Tibial nerve (tissue), 4 donors: ENCODE data around the gene SHISA6.

ENCODE experiments used
- EP300 ChIP-seq, 2 donors: sonication (generic); formaldehyde crosslinking; IDR thresholded peaks; one replicate each; pipeline ENCODE4 v1.6.1; 2017; ENCODE audit warnings: antibody characterized with exemption in 2 of 2, mild to moderate bottlenecking in 1 of 2
- POLR2A ChIP-seq, 2 donors: fragments of 450-650 bp; IDR thresholded peaks; one replicate each; pipeline ENCODE4 v1.6.1; 2017; ENCODE audit warnings: antibody characterized with exemption in 2 of 2, mild to moderate bottlenecking in 2 of 2, moderate library complexity in 2 of 2
- TF ChIP-seq, protein P1 (sequence below), 5 experiments: fragments of 200-600 bp in 3 of 5; fragments of 450-650 bp in 2 of 5; sonication (generic) in 3 of 5; IDR thresholded peaks; one replicate each; pipeline ENCODE4 v1.5.1; 2016 to 2019; ENCODE audit warnings: antibody characterized with exemption in 5 of 5, mild to moderate bottlenecking in 3 of 5, moderate library complexity in 2 of 5

GRCh38 chr17:11239379-11239970, 1.5 kb upstream of the SHISA6 start:
- TF ChIP-seq, protein P1, sequence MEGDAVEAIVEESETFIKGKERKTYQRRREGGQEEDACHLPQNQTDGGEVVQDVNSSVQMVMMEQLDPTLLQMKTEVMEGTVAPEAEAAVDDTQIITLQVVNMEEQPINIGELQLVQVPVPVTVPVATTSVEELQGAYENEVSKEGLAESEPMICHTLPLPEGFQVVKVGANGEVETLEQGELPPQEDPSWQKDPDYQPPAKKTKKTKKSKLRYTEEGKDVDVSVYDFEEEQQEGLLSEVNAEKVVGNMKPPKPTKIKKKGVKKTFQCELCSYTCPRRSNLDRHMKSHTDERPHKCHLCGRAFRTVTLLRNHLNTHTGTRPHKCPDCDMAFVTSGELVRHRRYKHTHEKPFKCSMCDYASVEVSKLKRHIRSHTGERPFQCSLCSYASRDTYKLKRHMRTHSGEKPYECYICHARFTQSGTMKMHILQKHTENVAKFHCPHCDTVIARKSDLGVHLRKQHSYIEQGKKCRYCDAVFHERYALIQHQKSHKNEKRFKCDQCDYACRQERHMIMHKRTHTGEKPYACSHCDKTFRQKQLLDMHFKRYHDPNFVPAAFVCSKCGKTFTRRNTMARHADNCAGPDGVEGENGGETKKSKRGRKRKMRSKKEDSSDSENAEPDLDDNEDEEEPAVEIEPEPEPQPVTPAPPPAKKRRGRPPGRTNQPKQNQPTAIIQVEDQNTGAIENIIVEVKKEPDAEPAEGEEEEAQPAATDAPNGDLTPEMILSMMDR (IDR thresholded peaks at IDR 0.05), result no peak
- TF ChIP-seq POLR2A (IDR thresholded peaks at IDR 0.05), result no peak
- TF ChIP-seq EP300 (IDR thresholded peaks at IDR 0.05), result no peak
